ENCODE data around the gene ARL10.

- TF ChIP-seq CTCF (IDR thresholded peaks at IDR 0.05; ENCODE audit: low read depth, low read length, poor library complexity, severe bottlenecking), result no peak
- TF ChIP-seq EZH2phosphoT487 (IDR thresholded peaks at IDR 0.05; ENCODE audit: borderline replicate concordance, low read length), result no peak
Observed at GRCh38 chr5:176355400-176356178, 9.7 kb upstream of the ARL10 start.

Measured in DOHH2 (cell line).